Measurements from ENCODE around the gene OAS3. TPM values are rescaled to one million over a fixed set of nuclear protein-coding genes. Genes with fewer than 3 reads are reported as not detected.
"Not testable (repeated sequence)": the region's sequence is repeated elsewhere in the genome, so short reads cannot be mapped to it uniquely, and the experiment has no call there.

Gene OAS3
- total RNA-seq, 2 experiments from 2014 or later: 37.4 to 39.8 TPM

DNA sequence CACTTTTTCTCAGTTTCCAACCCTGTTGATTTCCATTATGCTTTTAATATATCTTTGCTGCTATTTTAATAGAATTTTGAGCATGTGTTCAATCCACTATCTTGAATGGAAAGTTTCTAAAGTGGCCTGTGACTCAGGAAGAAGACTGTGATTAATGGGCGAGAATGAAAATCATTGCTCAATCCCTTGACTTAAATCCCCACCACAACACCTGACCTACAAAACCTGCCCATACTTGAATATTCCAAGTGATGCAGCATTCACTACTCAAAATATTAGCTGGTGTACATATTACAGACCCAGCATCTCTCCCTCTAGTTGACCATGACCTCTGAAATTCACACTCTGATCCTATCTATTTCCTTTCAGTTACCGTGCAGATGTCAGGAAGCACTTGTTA, 1.3 kb upstream of the OAS3 start:
- H3K27ac Mint-ChIP-seq: peak overlapping the region; percentile 14
- H3K9me3 Mint-ChIP-seq: peaks cover 3% of the 10 kb centered on the region
- DNase-seq: no peak
- H3K27me3 Mint-ChIP-seq: no peaks in the 10 kb centered on the region
- peaks cover 28% of the 10 kb centered on the region for H3K4me1 Mint-ChIP-seq
- no peak overlapping the region for H3K4me3 Mint-ChIP-seq
- H3K36me3 Mint-ChIP-seq: peaks cover 12% of the 10 kb centered on the region

DNA sequence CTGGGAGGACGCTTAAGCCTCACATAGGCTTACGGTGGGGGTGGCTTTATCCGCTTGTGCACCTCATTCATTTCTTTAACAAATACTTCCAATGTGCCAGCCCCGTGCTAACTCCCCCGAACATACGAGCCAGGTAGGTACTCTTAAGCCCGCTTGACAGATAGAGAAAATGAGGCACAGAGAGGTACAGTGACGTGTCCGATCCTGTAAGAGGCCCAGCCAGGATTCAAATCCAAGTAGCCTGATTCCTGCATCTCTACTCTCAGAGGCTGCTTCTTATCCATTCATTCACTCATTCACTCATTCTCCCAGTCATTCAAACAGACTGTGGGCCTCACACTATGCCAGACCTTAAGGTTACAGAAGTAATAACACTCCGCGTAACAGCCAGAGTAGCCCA, 477 bp downstream of the OAS3 start:
- Mint-ChIP-seq H3K27ac (peak overlapping the region; percentile 73), H3K4me3 (peak overlapping the region; percentile 77), H3K9me3 (peaks cover 3% of the 10 kb centered on the region), H3K36me3 (peaks cover 12% of the 10 kb centered on the region), H3K4me1 (peaks cover 28% of the 10 kb centered on the region), H3K27me3 (no peaks in the 10 kb centered on the region)
- DNase-seq: no peak

DNA sequence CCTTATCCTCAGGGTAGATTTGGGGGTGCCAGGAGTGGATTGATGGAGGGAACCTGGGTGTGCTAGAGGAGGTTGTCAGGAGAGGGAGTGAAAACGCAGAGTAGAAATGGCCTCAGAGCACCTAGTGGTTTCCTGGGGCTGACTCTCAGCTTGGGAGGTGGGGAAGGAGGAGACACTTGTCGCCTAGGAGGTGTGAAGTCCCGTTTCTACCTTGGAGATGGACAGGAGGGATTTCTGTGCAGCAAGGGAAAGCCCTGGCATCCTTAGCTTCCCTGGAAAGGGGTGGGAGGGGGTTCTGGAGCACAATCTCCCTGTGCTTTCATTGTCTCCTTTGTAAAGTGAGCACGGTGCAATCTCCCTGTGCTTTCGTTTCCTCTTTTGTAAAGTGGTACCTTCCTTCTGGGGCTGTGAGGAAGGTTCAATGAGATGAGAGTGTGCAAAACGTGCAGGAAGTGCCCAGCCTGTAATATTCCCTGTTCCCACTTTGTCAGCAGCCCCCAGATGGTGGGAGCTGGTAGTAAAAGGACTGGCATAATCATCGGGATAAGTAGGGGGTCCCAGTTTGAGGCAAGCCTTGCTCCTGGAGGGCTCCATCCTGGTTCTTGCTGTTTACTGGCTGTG, 1.6 kb downstream of the OAS3 start:
- peaks cover 3% of the 10 kb centered on the region for H3K9me3 Mint-ChIP-seq
- no peak for DNase-seq
- peak overlapping the region; percentile 59 for H3K27ac Mint-ChIP-seq
- H3K4me3 Mint-ChIP-seq: peak overlapping the region; percentile 77
- H3K27me3 Mint-ChIP-seq: no peaks in the 10 kb centered on the region
- H3K36me3 Mint-ChIP-seq: peaks cover 18% of the 10 kb centered on the region
- H3K4me1 Mint-ChIP-seq: peaks cover 28% of the 10 kb centered on the region

DNA sequence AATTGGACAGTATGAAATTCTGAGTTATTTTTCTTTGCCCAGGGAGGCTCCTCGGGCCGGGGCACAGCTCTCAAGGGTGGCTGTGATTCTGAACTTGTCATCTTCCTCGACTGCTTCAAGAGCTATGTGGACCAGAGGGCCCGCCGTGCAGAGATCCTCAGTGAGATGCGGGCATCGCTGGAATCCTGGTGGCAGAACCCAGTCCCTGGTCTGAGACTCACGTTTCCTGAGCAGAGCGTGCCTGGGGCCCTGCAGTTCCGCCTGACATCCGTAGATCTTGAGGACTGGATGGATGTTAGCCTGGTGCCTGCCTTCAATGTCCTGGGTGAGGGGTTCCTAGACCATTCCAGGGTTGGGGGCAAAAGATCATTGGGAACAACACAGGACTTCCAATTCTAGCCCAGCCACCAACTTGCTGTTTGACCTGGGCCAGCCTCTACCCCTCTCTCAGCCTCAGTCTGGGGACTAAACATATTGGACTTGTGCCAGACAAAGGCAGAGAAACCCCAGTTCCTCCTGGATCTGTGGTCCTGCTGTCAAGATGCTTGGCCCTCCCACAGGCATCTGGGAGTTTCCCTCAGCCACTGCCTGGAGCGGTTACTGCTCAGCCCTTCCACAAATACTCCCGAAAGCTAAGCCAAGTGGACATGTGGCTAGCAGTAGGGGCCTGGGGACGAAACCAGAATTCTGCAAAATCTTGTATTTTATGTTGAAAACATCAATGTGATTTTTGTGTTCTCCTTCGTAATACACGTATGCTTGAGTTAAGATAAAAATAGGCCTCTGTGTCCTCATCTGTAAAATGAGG, 3.5 kb downstream of the OAS3 start:
- no peak for DNase-seq
- Mint-ChIP-seq H3K9me3 (no peaks in the 10 kb centered on the region), H3K4me1 (peaks cover 28% of the 10 kb centered on the region), H3K36me3 (peaks cover 23% of the 10 kb centered on the region), H3K27ac (no peak overlapping the region), H3K4me3 (no peak overlapping the region), H3K27me3 (no peaks in the 10 kb centered on the region)

DNA sequence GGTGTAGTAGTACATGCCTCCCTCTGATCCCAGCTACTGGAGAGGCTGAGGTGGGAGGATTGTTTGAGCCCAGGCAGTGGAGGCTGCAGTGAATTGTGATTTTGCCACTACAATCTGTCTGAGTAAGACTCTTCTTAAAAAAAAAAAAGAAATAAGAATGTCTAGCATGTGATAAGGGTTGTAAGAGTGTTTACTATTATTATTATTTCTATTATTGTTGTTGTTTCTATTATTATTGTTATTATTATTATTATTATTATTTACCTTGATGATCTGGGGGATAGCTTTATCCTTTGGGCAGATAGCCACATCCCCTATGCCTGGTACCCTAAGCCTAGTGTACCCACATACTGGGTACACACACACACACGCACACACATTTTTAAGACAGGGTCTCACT, 4.3 kb downstream of the OAS3 start:
- H3K36me3 Mint-ChIP-seq: peaks cover 31% of the 10 kb centered on the region
- DNase-seq: no peak
- H3K27ac Mint-ChIP-seq: no peak overlapping the region
- no peaks in the 10 kb centered on the region for H3K27me3 Mint-ChIP-seq
- H3K4me3 Mint-ChIP-seq: no peak overlapping the region
- no peaks in the 10 kb centered on the region for H3K9me3 Mint-ChIP-seq
- peaks cover 24% of the 10 kb centered on the region for H3K4me1 Mint-ChIP-seq

DNA sequence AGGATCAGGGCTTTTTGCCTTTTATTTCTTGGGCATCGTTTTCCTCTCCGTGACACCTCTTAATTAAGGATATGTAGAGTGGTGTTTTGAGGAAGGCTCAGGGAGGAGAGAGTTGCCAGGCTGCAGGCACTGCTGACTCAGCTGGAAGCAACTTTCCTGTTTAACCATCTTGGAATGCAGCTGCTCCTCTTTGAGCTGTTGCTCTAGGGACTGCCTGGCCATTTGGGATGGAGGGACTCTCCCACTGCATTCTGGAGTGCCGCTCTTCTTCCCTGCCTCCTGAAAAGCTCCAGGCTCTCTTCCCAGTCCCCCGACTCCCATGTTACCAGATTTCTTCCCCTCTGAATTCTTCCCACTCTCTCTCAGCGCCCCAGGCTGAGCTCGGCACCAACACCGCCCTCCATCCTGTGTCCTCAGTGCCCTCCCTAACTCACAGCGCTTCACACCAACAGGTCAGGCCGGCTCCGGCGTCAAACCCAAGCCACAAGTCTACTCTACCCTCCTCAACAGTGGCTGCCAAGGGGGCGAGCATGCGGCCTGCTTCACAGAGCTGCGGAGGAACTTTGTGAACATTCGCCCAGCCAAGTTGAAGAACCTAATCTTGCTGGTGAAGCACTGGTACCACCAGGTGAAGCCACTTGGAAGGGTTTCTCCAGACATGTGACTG, 5.9 kb downstream of the OAS3 start:
- H3K4me1 Mint-ChIP-seq: peaks cover 14% of the 10 kb centered on the region
- no peaks in the 10 kb centered on the region for H3K9me3 Mint-ChIP-seq
- H3K4me3 Mint-ChIP-seq: no peak overlapping the region
- H3K36me3 Mint-ChIP-seq: peaks cover 36% of the 10 kb centered on the region
- DNase-seq: no peak
- no peaks in the 10 kb centered on the region for H3K27me3 Mint-ChIP-seq
- no peak overlapping the region for H3K27ac Mint-ChIP-seq

DNA sequence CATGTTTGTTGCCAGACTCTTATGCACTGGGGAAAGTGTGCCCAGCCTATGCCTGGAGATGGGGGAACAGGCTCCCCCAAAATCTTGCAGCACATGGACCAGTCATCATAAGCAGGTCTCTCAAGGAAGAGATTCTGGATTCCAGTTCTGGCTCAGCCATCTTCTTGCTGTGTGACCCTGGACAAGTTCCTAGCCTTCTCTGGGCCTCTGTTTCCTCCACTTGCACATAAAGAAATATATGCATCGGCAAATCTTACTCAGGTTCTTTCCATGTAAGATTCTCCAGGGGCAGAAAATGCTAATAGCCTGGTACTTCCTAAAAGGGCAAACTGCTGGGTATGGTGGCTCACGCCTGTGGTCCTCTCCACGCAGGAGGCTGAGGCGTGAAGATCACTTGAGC, 7.2 kb downstream of the OAS3 start:
- H3K36me3 Mint-ChIP-seq: peaks cover 32% of the 10 kb centered on the region

DNA sequence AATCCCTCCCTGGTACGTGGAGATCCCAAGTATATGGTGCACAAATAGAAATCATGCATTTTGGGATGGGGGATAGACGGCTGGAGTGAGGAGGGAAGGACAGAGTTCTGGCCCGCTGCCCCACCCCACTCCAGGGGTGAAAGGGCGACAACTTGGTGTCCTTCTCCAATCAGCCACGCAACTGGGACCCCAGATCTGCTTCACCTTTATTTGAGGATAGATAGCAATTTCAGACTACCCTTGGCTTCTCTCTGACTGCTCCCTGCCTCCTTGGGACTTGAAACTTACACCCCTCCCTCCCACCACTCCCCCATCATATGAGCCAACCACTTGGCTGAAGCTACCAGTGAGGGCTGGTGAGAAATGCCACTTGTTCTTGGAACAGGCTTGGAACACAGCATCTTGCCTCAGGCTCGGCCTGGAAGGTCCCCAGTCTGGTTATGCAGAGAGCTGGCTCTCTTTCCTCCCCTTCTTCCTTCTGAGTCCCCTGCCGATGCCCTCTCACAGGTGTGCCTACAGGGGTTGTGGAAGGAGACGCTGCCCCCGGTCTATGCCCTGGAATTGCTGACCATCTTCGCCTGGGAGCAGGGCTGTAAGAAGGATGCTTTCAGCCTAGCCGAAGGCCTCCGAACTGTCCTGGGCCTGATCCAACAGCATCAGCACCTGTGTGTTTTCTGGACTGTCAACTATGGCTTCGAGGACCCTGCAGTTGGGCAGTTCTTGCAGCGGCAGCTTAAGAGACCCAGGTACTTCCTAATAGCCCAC, 8.1 kb downstream of the OAS3 start:
- no peak overlapping the region for H3K27ac Mint-ChIP-seq
- H3K4me1 Mint-ChIP-seq: no peaks in the 10 kb centered on the region
- H3K4me3 Mint-ChIP-seq: no peak overlapping the region
- no peak for DNase-seq
- H3K36me3 Mint-ChIP-seq: peaks cover 40% of the 10 kb centered on the region
- no peaks in the 10 kb centered on the region for H3K27me3 Mint-ChIP-seq
- H3K9me3 Mint-ChIP-seq: no peaks in the 10 kb centered on the region

More for the DNA sequence above, 7.2 kb downstream of the OAS3 start:
- no peaks in the 10 kb centered on the region for H3K27me3 Mint-ChIP-seq
- no peak overlapping the region for H3K4me3 Mint-ChIP-seq
- no peak overlapping the region for H3K27ac Mint-ChIP-seq
- H3K4me1 Mint-ChIP-seq: peaks cover under 1% of the 10 kb centered on the region
- H3K9me3 Mint-ChIP-seq: no peaks in the 10 kb centered on the region
- no peak for DNase-seq

DNA sequence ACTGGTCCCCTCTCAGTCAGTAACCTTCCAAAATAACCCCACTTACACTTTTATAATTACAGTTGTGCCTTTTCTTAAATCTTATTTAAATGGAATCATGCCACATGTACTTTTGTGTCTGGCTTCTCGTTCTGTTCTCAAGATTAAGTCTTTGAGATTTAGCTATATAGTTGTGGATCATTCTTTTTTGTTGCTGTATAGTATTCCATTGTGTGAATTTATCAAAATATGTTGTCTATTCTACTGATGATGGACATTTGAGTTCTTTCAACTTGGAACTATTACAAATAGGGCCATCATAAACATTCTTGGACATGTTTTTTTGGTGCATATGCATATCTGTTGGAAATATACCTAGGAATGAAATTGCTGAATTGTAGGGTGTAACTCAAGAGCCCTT, 9.0 kb downstream of the OAS3 start:
- DNase-seq: no peak
- no peaks in the 10 kb centered on the region for H3K4me1 Mint-ChIP-seq
- peaks cover 43% of the 10 kb centered on the region for H3K36me3 Mint-ChIP-seq
- H3K9me3 Mint-ChIP-seq: no peaks in the 10 kb centered on the region
- H3K27ac Mint-ChIP-seq: no peak overlapping the region
- no peak overlapping the region for H3K4me3 Mint-ChIP-seq
- H3K27me3 Mint-ChIP-seq: no peaks in the 10 kb centered on the region

DNA sequence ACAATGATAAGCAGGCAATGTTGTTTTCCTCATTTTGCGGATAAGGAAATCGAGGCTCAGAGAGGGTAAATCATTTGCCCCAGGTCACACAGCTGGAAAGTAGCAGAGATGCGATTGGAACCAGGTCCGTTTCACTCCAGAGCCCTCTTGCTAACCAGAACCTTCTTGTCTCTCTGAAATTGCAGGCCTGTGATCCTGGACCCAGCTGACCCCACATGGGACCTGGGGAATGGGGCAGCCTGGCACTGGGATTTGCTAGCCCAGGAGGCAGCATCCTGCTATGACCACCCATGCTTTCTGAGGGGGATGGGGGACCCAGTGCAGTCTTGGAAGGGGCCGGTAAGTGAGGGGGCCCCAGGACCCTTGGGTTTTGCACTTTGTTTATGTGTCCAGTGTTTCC, 9.5 kb downstream of the OAS3 start:
- Mint-ChIP-seq H3K4me3 (no peak overlapping the region), H3K36me3 (peaks cover 47% of the 10 kb centered on the region), H3K27ac (no peak overlapping the region), H3K4me1 (no peaks in the 10 kb centered on the region), H3K9me3 (no peaks in the 10 kb centered on the region), H3K27me3 (no peaks in the 10 kb centered on the region)
- DNase-seq: no peak

DNA sequence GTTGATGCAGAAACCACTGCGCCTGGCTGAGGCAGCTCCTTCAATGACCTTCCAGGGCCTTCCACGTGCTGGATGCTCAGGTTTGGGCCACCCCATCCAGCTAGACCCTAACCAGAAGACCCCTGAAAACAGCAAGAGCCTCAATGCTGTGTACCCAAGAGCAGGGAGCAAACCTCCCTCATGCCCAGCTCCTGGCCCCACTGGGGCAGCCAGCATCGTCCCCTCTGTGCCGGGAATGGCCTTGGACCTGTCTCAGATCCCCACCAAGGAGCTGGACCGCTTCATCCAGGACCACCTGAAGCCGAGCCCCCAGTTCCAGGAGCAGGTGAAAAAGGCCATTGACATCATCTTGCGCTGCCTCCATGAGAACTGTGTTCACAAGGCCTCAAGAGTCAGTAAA, 10.5 kb downstream of the OAS3 start:
- no peak for DNase-seq
- Mint-ChIP-seq H3K9me3 (peaks cover 2% of the 10 kb centered on the region), H3K4me1 (no peaks in the 10 kb centered on the region), H3K4me3 (no peak overlapping the region), H3K36me3 (peaks cover 53% of the 10 kb centered on the region), H3K27me3 (no peaks in the 10 kb centered on the region), H3K27ac (no peak overlapping the region)

DNA sequence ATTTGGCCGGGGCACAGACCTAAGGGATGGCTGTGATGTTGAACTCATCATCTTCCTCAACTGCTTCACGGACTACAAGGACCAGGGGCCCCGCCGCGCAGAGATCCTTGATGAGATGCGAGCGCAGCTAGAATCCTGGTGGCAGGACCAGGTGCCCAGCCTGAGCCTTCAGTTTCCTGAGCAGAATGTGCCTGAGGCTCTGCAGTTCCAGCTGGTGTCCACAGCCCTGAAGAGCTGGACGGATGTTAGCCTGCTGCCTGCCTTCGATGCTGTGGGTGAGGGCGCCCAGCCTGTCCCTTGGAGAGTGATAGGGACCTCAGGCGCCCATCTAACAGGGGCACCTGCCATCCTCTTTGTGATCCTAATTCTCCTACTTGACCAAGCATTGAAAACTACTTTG, 12.4 kb downstream of the OAS3 start:
- H3K4me1 Mint-ChIP-seq: no peaks in the 10 kb centered on the region
- DNase-seq: no peak
- H3K36me3 Mint-ChIP-seq: peaks cover 54% of the 10 kb centered on the region
- peaks cover 2% of the 10 kb centered on the region for H3K9me3 Mint-ChIP-seq
- H3K4me3 Mint-ChIP-seq: no peak overlapping the region
- no peaks in the 10 kb centered on the region for H3K27me3 Mint-ChIP-seq
- H3K27ac Mint-ChIP-seq: no peak overlapping the region

DNA sequence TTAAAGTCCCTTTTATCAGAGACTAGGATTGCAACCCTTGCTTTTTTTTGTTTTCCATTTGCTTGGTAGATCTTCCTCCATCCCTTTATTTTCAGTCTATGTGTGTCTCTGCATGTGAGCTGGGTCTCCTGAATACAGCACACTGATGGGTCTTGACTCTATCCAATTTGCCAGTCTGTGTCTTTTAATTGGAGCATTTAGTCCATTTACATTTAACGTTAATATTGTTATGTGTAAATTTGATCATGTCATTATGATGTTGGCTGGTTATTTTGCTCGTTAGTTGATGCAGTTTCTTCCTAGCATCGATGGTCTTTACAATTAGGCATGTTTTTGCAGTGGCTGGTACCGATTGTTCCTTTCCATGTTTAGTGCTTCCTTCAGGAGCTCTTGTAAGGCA, 18.9 kb downstream of the OAS3 start:
- Mint-ChIP-seq H3K36me3 (peaks cover 78% of the 10 kb centered on the region), H3K9me3 (peaks cover 12% of the 10 kb centered on the region)
- H3K27me3 Mint-ChIP-seq, H3K4me3 Mint-ChIP-seq, H3K4me1 Mint-ChIP-seq, DNase-seq, H3K27ac Mint-ChIP-seq: not testable (repeated sequence)

DNA sequence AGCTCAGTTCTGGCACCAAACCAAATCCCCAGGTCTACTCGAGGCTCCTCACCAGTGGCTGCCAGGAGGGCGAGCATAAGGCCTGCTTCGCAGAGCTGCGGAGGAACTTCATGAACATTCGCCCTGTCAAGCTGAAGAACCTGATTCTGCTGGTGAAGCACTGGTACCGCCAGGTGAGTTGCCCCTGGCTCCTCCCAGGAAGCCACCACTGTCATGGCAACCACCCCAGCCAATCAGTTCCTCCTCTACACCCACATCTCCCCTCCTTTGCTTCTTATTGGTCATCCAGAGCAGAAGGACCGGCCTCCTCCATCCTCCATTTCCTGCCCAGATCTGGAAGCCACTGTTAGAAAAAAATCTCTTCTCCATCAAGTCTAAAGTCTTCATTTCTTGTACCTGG, 22.8 kb downstream of the OAS3 start:
- H3K4me3 Mint-ChIP-seq: no peak overlapping the region
- H3K9me3 Mint-ChIP-seq: peaks cover 11% of the 10 kb centered on the region
- no peaks in the 10 kb centered on the region for H3K27me3 Mint-ChIP-seq
- DNase-seq: no peak
- peaks cover 4% of the 10 kb centered on the region for H3K4me1 Mint-ChIP-seq
- peaks cover 69% of the 10 kb centered on the region for H3K36me3 Mint-ChIP-seq
- no peak overlapping the region for H3K27ac Mint-ChIP-seq

DNA sequence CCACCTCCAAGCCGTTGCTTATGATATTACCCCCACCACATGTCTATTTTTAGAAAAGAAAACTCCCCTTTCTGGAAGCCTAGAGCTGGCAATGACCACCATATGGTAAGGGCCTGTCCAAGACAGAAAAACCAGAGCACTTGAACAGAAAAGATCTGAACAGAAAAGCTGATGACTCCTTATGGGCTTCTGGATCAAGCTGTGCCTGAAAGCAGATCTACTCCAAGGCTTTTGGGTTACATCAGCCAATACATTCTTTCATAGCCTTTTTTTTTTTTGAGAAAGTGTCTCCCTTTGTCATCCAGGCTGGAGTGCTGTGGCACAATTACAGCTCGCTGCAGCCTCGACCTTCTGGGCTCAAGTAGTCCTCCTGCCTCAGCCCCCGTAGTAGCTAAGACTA, 23.3 kb downstream of the OAS3 start:
- DNase-seq: no peak
- Mint-ChIP-seq H3K27ac (no peak overlapping the region), H3K27me3 (no peaks in the 10 kb centered on the region), H3K4me3 (no peak overlapping the region), H3K4me1 (peaks cover 4% of the 10 kb centered on the region), H3K9me3 (peaks cover 11% of the 10 kb centered on the region), H3K36me3 (peaks cover 65% of the 10 kb centered on the region)

Measured in activated naive CD8-positive, alpha-beta T cell treated with anti-CD3 and anti-CD28 coated beads for 36 hours (primary cell).